AG08396 (cell line): ENCODE measurements around the gene TMX1.
"Not testable (repeated sequence)": the region's sequence is repeated elsewhere in the genome, so short reads cannot be mapped to it uniquely, and the experiment has no call there.

Experiments used
- DNase-seq: peaks from one replicate; pipeline ENCODE4 v3.0.0; 2012; ENCODE audit warnings: low spot score, mixed read lengths

The TMX1 gene

GRCh38 chr14:51239813-51240803 lies at the start of gene TMX1:
TSS of gene TMX1 (plus strand) at chr14:51240247. CDS start at chr14:51240293, 46 bp downstream.
- peak; percentile 99 for DNase-seq

- no peak for DNase-seq
These were observed 38.2 kb upstream of the TMX1 start for GRCh38 chr14:51201890-51202289.

- no peak for DNase-seq
These were observed 37.0 kb upstream of the TMX1 start for GRCh38 chr14:51202914-51203665.

- no peak for DNase-seq
These were observed 36.2 kb upstream of the TMX1 start for GRCh38 chr14:51203881-51204280.

- DNase-seq, result no peak
These were observed 34.6 kb upstream of the TMX1 start for GRCh38 chr14:51205486-51205885.

- no peak for DNase-seq
These were observed 33.6 kb upstream of the TMX1 start for GRCh38 chr14:51206462-51206861.

GRCh38 chr14:51207621-51208020 lies 32.4 kb upstream of the TMX1 start:
- DNase-seq, result no peak

GRCh38 chr14:51208982-51209381 lies 31.1 kb upstream of the TMX1 start:
- DNase-seq, result no peak

- DNase-seq, result no peak
These were observed 30.6 kb upstream of the TMX1 start for GRCh38 chr14:51209457-51209856.

GRCh38 chr14:51210594-51210993 lies 29.5 kb upstream of the TMX1 start:
- DNase-seq, result no peak

GRCh38 chr14:51211149-51211548 lies 28.9 kb upstream of the TMX1 start:
- no peak for DNase-seq

GRCh38 chr14:51216602-51217001 lies 23.4 kb upstream of the TMX1 start:
- DNase-seq, result no peak

- peak; percentile 19 for DNase-seq
These were observed 20.3 kb upstream of the TMX1 start for GRCh38 chr14:51219473-51220448.

GRCh38 chr14:51223463-51223862 lies 16.6 kb upstream of the TMX1 start:
- DNase-seq, result not testable (repeated sequence)

- no peak for DNase-seq
These were observed 15.5 kb upstream of the TMX1 start for GRCh38 chr14:51224551-51224950.

GRCh38 chr14:51225751-51226150 lies 14.3 kb upstream of the TMX1 start:
- no peak for DNase-seq

- no peak for DNase-seq
These were observed 11.7 kb upstream of the TMX1 start for GRCh38 chr14:51228391-51228790.

GRCh38 chr14:51228890-51229289 lies 11.2 kb upstream of the TMX1 start:
- no peak for DNase-seq

GRCh38 chr14:51236314-51236713 lies 3.7 kb upstream of the TMX1 start:
- no peak for DNase-seq

GRCh38 chr14:51240804-51241380 lies 845 bp downstream of the TMX1 start:
- DNase-seq, result no peak
